Nucleus accumbens (tissue), 56 donors: Measurements from ENCODE around the gene ACP6.
"Not testable (repeated sequence)": the region's sequence is repeated elsewhere in the genome, so short reads cannot be mapped to it uniquely, and the experiment has no call there.

Source experiments
- DNase-seq, 56 donors: peaks; one replicate each; lab custom pipeline; 2025; lab: John Stamatoyannopoulos, UW

The ACP6 gene

DNA sequence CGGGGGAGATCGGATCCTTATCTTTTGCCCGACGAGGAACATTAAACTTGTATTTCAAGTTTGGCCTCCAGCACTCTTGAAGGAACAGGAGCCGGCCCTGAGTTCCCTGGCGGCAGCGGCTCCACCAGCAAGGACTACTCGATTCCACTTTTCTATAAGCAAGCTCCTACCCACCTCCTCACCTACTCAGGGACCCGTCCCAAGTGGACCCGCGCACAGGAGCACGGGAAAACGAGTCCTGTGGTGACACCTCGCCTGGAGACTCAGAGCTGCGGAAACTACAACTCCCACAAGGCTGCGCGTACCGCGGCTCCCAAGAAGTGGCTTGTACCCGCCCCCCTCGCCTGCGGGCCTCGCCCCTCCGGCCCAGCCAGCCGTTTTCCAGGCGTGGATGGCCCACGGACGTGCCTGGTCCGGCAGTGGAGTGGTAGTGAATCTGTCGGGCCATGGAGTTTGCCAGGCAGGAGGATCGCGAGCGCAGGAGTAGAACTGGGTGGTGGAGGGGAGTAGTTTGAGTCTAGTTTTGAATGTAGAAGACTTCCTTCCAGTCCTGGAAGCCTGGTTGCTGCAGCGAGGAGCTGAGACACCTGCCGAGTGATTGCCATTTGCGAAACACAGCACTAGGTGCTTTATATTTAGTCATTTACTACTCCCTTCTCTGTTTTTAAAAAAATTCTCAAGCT lies at the start of gene ACP6:
Gene ACP6 (minus strand): TSS at position 206 of the 683 bp plus-strand sequence. CDS start 476 bp downstream, outside the sequence.
- peak; percentile 70 to 97 (median 89) for DNase-seq

DNA sequence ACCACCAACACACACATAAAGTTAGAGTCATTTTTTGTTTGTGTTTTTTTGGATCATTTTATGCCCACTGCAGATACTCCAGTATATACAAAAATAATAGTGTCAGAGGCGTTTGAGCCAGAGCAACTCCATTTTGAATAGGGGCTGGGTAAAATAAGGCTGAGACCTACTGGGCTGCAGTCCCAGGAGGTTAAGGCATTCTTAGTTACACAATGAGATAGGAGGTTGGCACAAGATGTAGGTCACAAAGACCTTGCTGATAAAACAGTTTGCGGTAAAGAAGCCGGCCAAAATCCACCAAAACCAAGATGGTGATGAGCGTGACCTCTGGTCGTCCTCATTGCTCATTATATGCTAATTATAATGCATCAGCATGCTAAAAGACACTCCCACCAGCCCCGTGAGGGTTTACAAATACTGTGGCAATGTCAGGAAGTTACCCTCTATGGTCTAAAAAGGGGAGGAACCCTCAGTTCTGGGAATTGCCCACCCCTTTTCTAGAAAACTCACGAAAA lies 49.4 kb upstream of the ACP6 start:
- no peak for DNase-seq

DNA sequence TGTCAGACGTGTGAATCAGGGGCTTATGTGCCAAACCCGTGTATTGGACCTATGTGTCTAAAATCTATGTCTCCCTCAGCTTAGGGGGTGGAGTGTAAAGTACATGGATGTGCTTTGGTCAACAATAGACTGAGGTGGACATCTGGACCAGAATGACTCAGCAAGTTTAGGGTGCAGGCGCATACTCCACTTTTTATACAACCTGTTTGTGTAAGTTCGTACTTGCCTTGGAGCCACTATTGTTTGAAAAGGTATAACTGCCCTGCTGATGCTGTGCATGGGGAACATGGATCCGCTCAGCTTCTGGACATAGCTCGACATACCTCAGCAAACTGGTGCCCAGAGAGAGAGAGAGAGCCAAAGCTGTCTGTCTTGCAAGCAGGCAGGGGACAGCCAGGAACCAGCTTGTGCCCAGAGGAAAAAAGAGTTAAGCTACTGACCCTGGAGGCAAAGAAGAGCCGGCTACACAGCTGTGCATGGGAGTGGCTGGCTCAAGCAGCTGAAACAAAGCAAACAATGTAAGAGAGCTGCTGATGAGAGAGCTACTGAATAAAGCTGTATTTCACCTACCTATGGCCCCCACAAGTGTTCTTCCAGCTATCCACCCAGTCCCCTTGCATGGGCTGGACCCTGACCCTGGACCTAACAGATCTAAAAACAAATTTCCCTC lies 48.8 kb upstream of the ACP6 start:
- no peak for DNase-seq

DNA sequence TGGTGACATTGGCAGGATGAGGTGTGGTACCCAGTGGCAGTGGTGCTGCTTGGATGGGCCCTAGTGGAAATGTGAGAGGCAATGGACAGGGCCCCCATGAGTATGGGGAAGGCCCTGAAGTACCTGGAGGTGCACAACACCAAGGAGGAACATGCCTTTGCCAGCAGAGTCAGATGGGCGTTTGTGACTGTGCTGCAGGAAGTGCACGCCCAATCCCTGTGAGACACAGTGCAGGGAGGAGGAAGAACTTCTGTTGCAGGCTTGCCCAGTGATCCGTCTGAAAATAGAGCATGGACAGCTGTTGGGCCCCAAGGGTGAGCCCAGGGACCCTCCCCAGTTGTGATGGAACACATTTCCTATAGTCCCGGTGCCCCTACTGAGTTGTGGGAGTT lies 47.4 kb upstream of the ACP6 start:
- no peak for DNase-seq

DNA sequence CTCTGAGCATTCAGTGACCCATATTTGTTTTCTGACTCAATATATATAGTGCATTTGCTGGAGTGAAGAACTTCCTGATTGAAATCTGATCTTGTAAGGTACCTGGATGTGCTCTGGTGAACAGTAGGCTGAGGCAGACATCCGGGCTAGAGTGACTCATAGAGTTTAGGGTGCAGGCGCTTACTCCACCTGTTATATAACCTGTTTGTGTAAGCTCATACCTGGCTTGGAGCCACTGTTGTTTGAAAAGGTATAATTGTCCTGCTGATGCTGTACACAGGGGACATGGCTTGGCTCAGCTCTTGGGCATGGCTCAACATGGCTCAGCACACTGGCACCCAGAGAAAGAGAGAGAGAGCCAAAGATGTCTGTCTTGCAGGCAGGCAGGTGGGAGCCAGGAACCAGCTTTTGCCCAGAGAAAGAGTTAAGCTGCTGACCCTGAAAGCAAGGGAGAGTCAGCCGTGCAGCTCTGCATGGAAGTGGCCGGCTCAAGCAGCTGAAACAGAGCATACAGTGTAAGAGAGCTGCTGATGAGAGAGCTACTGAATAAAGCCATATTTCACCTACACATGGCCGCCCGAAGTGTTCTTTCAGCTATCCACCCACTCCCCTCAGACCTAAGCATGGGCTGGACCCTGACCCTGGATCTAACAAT lies 46.9 kb upstream of the ACP6 start:
- no peak for DNase-seq

DNA sequence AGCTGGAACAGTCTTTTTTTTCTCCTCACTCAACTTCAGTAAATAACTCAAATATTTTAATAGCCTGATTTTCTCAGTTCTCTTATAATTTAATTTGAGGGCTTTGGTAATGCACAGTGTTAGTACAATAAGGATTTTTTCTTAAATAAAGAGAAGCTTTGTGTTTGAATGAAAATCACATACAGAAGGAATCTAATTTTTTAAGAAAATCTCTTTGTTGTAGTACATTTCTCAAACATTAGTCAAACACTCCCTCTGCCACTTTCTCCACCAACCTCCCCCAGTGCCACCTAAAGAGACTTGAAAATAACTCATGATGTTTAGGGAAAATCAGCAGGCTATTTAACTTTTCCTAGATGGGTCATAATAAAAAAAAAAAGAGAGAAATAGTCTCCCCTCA lies 42.3 kb upstream of the ACP6 start:
- DNase-seq, result no peak

DNA sequence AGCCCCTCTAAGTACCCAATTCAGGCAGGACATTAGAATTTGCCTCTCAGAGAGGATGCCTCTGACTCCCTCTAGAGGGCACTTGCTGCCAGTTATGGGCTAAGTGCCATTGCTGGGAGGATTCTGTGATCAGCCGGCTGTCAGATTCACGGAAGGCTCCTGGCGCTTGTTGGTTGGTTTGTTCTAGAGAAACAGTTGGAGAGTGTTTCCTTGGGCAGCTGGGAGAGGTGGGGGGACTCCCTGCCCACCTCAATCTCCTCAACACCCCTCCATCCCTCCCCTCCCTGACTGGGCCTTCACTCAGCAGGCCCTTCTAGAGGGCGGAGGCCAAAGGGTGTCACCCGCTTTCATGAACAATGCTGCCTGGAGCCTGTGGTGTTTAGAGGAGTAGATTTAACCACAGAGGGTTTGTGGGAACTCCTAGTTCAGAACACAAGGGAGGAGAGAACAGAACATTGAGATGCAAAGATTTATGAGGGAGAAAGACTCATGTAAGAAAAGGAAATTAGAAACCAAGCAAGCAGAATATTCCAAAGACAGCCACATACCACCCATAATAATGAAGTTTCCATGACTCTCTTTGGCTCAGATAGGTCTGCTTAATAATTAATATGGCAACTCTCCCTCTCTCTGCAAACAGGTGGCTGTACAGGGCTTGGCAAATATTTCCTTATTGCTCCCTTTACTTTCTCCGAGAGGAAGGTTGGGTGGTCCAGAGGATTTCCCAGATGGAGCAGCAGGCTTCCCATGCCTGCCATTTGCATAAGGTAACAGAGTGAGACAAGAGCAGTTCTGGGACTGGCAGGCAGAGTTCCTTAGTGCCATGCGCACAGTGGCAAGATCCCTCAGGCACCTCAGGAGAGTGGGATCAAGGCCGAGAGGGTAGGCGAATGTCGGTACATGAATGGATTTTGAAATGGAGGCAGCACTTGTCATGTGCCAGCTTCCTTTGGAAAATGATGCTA lies 30.0 kb upstream of the ACP6 start:
- peak in 47 of 56 donors; percentile 4 to 76 (median 38) for DNase-seq

DNA sequence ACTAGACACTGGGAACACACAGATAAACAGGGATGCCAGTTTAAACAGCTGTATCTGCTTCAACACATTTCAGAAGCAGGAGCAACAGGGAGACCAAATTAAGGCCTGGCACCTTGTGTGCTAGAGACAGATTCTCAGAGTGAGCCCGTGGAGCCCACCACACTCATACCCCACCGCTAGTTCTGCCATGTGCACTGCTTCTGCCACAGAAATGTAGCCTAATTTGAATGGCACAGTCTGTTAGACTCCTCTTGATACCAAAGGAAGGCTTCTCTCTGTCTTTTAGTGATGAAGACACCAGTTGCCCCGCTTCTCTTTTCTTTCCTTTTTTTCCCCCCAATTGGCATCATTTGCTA lies 29.3 kb upstream of the ACP6 start:
- DNase-seq, result no peak

DNA sequence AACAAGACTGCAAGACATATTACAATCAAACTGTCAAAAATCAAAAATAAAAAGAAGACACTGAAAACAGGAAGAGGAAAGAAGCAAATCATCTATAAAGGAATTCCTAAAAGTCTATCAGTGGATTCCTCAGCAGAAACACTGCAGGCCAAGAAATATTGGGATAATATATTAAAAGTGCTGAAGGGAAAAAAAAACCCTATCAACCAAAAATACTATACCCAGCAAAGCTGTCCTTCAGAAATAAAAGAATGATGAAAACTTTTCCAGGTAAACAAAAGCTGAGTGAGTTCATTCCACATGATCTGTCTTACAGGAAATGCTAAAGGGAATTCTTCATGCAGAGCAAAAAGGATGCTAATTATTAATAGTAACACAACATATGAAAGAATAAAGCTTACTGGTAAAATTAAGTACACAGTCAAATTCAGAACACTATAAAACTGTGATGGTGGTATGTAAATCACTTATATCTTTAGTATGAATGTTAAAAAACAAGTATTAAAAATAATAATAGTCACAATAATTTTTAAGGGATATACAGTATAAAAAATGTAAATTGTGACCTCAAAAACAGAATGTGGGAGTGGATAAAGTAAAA lies 12.9 kb upstream of the ACP6 start:
- DNase-seq, result no peak

DNA sequence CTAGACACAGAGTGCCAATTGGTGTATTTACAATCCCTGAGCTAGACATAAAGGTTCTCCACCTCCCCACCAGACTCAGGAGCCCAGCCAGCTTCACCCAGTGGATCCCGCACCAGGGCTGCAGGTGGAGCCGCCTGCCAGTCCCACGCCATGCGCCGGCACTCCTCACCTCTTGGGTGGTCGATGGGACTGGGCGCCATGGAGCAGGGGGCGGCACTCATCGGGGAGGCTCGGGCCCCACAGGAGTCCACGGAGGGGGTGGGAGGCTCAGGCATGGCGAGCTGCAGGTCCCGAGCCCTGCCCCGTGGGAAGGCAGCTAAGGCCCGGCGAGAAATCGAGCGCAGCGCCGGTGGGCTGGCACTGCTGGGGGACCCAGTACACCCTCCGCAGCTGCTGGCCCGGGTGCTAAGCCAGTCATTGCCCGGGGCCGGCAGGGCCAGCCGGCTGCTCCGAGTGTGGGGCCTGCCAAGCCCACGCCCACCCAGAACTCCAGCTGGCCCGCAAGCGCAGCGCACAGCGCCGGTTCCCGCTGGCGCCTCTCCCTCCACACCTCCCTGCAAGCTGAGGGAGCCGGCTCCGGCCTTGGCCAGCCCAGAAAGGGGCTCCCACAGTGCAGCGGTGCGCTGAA lies 10.4 kb upstream of the ACP6 start:
- DNase-seq, result not testable (repeated sequence)

DNA sequence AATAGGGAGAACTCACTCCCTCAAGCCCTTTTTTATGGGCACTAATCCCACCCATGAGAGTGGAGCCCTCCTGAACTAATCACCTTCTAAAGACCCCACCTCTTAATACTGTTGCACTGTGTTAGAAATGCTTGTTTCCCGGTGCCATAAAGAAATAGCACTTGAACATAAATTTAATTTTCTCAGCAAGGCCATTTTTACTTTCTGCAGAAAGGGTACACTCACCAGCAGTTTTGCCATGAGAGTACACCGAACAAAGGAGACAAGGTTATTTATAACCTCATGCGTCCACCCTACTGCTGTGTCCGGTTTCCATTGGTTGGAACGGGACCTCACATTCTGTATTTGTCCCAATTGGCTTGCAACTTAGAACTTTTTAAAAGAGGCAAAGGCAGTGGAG lies 7.4 kb upstream of the ACP6 start:
- not testable (repeated sequence) for DNase-seq

DNA sequence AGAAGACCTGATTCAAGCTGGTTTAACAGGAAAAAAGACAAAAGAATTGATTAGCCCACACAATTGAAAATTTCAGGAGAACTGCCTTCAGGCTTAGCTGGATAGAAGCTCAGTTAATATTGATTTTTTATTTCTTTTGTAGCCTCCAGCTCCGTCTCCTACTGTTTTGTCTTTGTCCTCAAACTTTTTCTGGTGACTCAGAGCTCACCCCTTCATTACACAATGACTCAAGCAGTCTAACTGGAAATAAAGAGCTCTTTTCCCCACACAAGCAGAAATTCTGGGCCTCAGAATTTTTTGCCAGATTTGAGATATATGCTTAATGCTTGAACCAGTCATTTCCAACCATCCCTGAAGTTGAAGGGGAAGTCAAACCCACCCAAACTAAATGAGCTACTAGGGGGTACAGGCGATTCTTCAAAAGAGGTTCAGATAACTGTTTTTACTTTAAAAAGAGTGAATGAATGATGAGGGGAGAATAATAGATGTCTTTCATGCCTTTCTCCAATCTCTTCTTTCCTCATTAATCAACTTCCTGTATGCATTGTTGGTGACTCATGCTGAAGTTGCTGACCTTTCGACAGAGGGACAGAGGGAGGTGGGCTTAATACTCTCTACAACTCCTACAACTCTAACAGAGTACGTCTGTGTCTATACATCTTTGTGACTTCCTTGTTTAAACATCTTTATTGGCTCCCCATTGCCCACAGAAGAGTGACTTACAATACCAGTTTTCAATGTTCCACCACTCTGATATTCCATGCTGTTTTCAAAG lies 6.2 kb upstream of the ACP6 start:
- DNase-seq, result no peak

DNA sequence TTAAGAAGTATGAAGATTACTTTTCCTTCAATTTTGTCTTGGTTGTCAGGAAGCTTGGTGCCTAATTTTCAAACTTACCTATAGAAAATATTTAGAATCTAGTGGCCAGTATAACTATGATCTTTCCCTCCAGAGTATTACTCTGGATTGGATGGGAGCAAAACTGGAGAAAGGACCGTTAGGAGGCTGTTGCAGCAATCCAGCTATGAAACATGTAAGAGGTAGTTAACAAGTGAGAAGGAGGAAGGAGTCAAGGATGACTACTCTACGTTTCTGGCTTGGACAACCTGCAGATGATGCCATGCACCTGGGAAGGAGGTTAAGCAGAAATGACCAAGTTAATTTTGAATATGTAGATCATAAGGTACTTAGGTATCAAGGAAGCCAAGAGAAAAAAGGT lies 3.5 kb upstream of the ACP6 start:
- no peak for DNase-seq

DNA sequence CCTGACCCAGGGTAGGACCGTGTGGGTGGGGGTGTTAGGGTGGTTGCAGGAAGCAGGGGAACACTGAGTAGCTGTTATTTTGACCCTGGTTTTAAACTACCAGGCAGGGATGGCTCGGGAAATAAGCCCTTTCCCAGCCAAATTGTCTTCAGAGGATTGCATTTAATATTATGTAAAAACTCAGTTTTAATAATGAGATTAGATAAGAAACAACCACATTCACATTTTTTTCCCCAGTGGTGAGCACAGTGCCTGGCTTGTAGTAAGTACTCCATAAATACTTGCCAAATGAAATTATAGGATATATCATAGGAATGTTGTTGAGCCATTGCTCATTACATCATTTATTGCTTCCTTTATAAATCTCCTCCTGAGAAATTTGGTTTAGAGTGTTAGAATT lies 3.1 kb upstream of the ACP6 start:
- no peak for DNase-seq

DNA sequence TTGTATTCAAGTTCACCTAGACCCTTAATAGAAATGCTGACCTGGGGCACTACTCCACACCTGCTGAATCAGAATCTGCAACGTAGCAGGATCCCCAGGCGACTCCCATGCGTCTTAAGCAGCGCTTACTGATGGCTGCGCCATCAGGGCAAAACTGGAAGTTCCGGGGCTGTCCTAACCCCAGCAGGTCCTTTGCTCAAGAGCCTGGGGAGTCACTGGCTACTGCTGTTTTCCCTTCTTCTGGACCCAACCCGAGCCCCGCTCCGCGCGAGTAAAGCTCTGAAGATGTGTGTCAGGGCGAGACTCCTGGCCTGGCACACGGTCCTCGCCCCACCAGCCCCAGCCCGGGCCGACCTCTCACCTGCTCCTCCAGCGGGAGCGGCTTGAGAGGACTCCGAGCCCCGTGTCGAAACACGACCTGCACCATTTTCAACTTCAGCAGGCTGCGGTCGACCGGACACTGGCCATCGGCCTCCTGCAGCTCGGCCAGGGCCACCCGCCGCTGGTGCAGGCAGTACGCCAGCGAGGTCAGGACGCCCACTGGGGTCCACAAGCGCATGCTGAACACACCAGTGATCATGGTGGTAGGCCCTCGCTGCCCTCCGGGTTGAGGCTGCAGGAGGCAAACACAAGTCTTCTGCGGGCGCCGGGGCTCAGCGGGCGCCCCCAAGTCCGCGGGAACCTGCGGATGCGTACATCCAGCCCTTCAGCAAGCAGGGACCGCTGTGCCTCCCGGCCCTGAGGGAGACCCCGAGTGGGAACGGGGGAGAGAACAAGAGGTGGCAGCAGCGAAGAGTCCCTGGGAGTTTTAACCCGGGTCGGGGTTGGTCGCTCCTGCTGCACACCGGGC lies 630 bp downstream of the ACP6 start:
- DNase-seq, result peak in 46 of 56 donors; percentile 6 to 62 (median 44)

DNA sequence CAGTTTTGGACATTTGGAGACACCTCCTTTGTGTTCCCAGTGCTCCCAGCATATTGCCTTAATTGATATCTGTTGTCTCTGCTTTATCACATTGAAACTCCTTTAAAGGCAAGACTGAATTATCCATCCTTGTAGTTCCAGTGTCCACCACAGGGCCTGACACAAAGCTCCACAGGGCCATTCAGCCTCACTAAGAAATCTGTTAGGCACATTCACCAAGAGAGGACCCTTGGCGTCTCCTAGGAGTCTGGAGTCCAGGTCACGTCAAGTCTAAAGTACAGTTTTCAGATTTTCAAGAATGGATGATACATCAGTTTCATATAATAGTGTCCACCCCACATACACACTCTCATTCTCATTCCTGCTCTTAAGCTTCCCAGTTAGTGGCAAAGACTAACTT lies 4.8 kb downstream of the ACP6 start:
- no peak for DNase-seq

DNA sequence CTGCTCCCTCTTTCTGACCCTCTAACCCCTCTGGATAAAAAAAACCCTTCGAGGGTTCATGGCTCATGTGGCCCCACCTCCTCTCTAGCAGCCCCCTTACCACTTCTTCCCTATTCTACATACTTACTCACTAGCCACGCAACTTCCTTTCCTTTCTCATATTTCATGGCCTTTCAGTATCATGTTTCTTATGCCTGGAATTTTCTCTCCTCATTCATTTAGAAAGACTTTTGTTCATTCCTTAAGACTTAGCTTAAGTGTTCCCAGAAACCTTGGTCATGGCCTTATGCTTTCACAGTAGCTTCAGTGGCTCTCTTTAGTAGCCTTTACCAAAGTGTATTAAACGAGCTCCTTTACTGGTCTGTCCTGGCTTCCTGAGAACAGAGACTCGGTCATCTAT lies 6.1 kb downstream of the ACP6 start:
- no peak for DNase-seq

DNA sequence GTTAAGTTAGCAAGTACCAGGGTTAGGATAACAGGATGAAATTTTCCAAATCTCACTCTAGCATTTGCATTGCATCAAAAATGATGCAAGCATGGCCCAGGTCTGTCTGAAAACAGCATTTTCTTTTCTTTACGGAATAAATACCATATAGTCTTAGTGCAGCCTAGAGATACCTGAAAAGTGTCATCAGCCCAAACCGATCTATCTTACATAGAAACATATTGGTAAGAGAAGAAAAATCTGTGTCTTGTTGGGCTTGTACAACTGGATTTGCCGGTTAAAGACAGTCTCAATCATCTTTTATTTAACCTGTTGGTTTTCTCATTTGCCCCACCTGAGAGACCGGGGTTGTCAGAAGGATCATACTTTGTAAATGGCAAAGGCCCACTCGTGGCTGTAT lies 15.8 kb downstream of the ACP6 start:
- no peak for DNase-seq
